ENCODE results near the gene COPS7A. TPM values are rescaled to one million over a fixed set of nuclear protein-coding genes. Genes with fewer than 3 reads are reported as not detected.
"Not testable (repeated sequence)": the region's sequence is repeated elsewhere in the genome, so short reads cannot be mapped to it uniquely, and the experiment has no call there.

COPS7A gene
- total RNA-seq, 2 experiments from 2014 or later: 43.0 to 47.8 TPM

- peak; percentile 46 for DNase-seq
These were observed 14.9 kb upstream of the COPS7A start for GRCh38 chr12:6708960-6709394.

GRCh38 chr12:6716031-6716873 is 7.6 kb upstream of the COPS7A start:
- H3K9me3 Mint-ChIP-seq; intact Hi-C loops (cut with micrococcal nuclease); H3K4me1 Mint-ChIP-seq (ENCODE audit: low read depth); DNase-seq; H3K4me3 Mint-ChIP-seq; H3K27me3 Mint-ChIP-seq (ENCODE audit: low read depth); H3K27ac Mint-ChIP-seq; H3K36me3 Mint-ChIP-seq (ENCODE audit: low read depth): not testable (repeated sequence)
- CTCF ChIA-PET: interaction anchor here (1.0 kb wide), 1 partner anchor 109 kb away, joined by 4 read pairs; no protein-coding TSS in a partner anchor

More at GRCh38 chr12:6708960-6709394, 14.9 kb upstream of the COPS7A start:
- Mint-ChIP-seq H3K36me3 (ENCODE audit: low read depth) (no peaks in the 10 kb centered on the region), H3K9me3 (no peaks in the 10 kb centered on the region), H3K4me3 (peak overlapping the region; percentile 30), H3K4me1 (ENCODE audit: low read depth) (peaks cover 7% of the 10 kb centered on the region), H3K27me3 (ENCODE audit: low read depth) (peaks cover 14% of the 10 kb centered on the region), H3K27ac (no peak overlapping the region)
- CTCF ChIA-PET: no interaction called here
- intact Hi-C loops (cut with micrococcal nuclease): no loop called here

- H3K4me3 Mint-ChIP-seq: no peak overlapping the region
- H3K36me3 Mint-ChIP-seq (ENCODE audit: low read depth): no peaks in the 10 kb centered on the region
- intact Hi-C loops (cut with micrococcal nuclease): no loop called here
- H3K27me3 Mint-ChIP-seq (ENCODE audit: low read depth): no peaks in the 10 kb centered on the region
- H3K27ac Mint-ChIP-seq: no peak overlapping the region
- DNase-seq: no peak
- no peaks in the 10 kb centered on the region for H3K4me1 Mint-ChIP-seq (ENCODE audit: low read depth)
- H3K9me3 Mint-ChIP-seq: no peaks in the 10 kb centered on the region
- CTCF ChIA-PET: interaction anchor here (0.7 to 1.0 kb wide), 4 partner anchors 8 to 318 kb away, joined by 3 to 4 read pairs (median 3); no protein-coding TSS in a partner anchor
These were observed 6.9 kb upstream of the COPS7A start for GRCh38 chr12:6716874-6717437.

- H3K27me3 Mint-ChIP-seq (ENCODE audit: low read depth): no peaks in the 10 kb centered on the region
- peaks cover 25% of the 10 kb centered on the region for H3K4me1 Mint-ChIP-seq (ENCODE audit: low read depth)
- H3K4me3 Mint-ChIP-seq: no peak overlapping the region
- no peak for DNase-seq
- H3K27ac Mint-ChIP-seq: no peak overlapping the region
- H3K9me3 Mint-ChIP-seq: no peaks in the 10 kb centered on the region
- intact Hi-C loops (cut with micrococcal nuclease): loop anchor here (1.0 kb wide), 1 partner anchor 230 kb away; the partner anchor contains the start of gene MRPL51
- H3K36me3 Mint-ChIP-seq (ENCODE audit: low read depth): peaks cover 11% of the 10 kb centered on the region
- CTCF ChIA-PET: interaction anchor here (0.7 to 2.0 kb wide), 6 partner anchors 12 to 159 kb away, joined by 3 to 19 read pairs (median 4); partner anchors contain the start of genes MLF2 and ZNF384
These were observed 983 bp upstream of the COPS7A start for GRCh38 chr12:6722863-6723262.

- Mint-ChIP-seq H3K4me3 (peak overlapping the region; percentile 91), H3K27ac (peak overlapping the region; percentile 89), H3K36me3 (ENCODE audit: low read depth) (peaks cover 15% of the 10 kb centered on the region), H3K27me3 (ENCODE audit: low read depth) (no peaks in the 10 kb centered on the region), H3K4me1 (ENCODE audit: low read depth) (peaks cover 25% of the 10 kb centered on the region), H3K9me3 (no peaks in the 10 kb centered on the region)
- DNase-seq: peak; percentile 35
- intact Hi-C loops (cut with micrococcal nuclease): loop anchor here (1.0 to 2.0 kb wide), 7 partner anchors 19 to 167 kb away; partner anchors contain the start of genes ING4, LAG3, MLF2 and USP5
- CTCF ChIA-PET: interaction anchor here (1.0 to 2.0 kb wide), 10 partner anchors 10 to 170 kb away, joined by 3 to 19 read pairs (median 4); partner anchors contain the start of genes CD4, MLF2 and ZNF384
These were observed 557 bp downstream of the COPS7A start for GRCh38 chr12:6724409-6724797.

GRCh38 chr12:6725350-6725749 is 1.5 kb downstream of the COPS7A start:
- H3K9me3 Mint-ChIP-seq: no peaks in the 10 kb centered on the region
- H3K4me1 Mint-ChIP-seq (ENCODE audit: low read depth): peaks cover 25% of the 10 kb centered on the region
- CTCF ChIA-PET: interaction anchor here (0.5 to 1.8 kb wide), 5 partner anchors 8 to 101 kb away, joined by 3 to 6 read pairs (median 3); partner anchors contain the start of gene CD4
- peaks cover 24% of the 10 kb centered on the region for H3K36me3 Mint-ChIP-seq (ENCODE audit: low read depth)
- DNase-seq: no peak
- no peaks in the 10 kb centered on the region for H3K27me3 Mint-ChIP-seq (ENCODE audit: low read depth)
- peak overlapping the region; percentile 91 for H3K4me3 Mint-ChIP-seq
- H3K27ac Mint-ChIP-seq: no peak overlapping the region
- intact Hi-C loops (cut with micrococcal nuclease): loop anchor here (2.0 kb wide), 1 partner anchor 47 kb away; the partner anchor contains the start of gene LAG3

GRCh38 chr12:6729186-6729585 is 5.3 kb downstream of the COPS7A start:
- Mint-ChIP-seq H3K36me3 (ENCODE audit: low read depth) (peaks cover 29% of the 10 kb centered on the region), H3K4me3 (no peak overlapping the region), H3K4me1 (ENCODE audit: low read depth) (peaks cover 13% of the 10 kb centered on the region), H3K27ac (no peak overlapping the region), H3K27me3 (ENCODE audit: low read depth) (no peaks in the 10 kb centered on the region), H3K9me3 (no peaks in the 10 kb centered on the region)
- no peak for DNase-seq
- intact Hi-C loops (cut with micrococcal nuclease): no loop called here
- CTCF ChIA-PET: no interaction called here

GRCh38 chr12:6730169-6730568 is 6.3 kb downstream of the COPS7A start:
- CTCF ChIA-PET: no interaction called here
- no peak overlapping the region for H3K27ac Mint-ChIP-seq
- intact Hi-C loops (cut with micrococcal nuclease): no loop called here
- H3K9me3 Mint-ChIP-seq: no peaks in the 10 kb centered on the region
- H3K36me3 Mint-ChIP-seq (ENCODE audit: low read depth): peaks cover 29% of the 10 kb centered on the region
- H3K4me3 Mint-ChIP-seq: no peak overlapping the region
- no peaks in the 10 kb centered on the region for H3K27me3 Mint-ChIP-seq (ENCODE audit: low read depth)
- no peak for DNase-seq
- peaks cover 9% of the 10 kb centered on the region for H3K4me1 Mint-ChIP-seq (ENCODE audit: low read depth)

- peaks cover 6% of the 10 kb centered on the region for H3K4me1 Mint-ChIP-seq (ENCODE audit: low read depth)
- no peaks in the 10 kb centered on the region for H3K9me3 Mint-ChIP-seq
- H3K27ac Mint-ChIP-seq: no peak overlapping the region
- CTCF ChIA-PET: interaction anchor here (0.7 to 2.7 kb wide), 4 partner anchors 11 to 118 kb away, joined by 3 to 11 read pairs (median 4); partner anchors contain the start of genes COPS7A and MLF2
- no peak overlapping the region for H3K4me3 Mint-ChIP-seq
- DNase-seq: no peak
- intact Hi-C loops (cut with micrococcal nuclease): loop anchor here (1.0 kb wide), 2 partner anchors 45 to 91 kb away; no protein-coding TSS in a partner anchor
- no peaks in the 10 kb centered on the region for H3K27me3 Mint-ChIP-seq (ENCODE audit: low read depth)
- H3K36me3 Mint-ChIP-seq (ENCODE audit: low read depth): peaks cover 12% of the 10 kb centered on the region
These were observed 10.9 kb downstream of the COPS7A start for GRCh38 chr12:6734506-6735387.

GRCh38 chr12:6735448-6736191 is 11.8 kb downstream of the COPS7A start:
- Mint-ChIP-seq H3K27ac (peak overlapping the region; percentile 53), H3K4me3 (no peak overlapping the region), H3K4me1 (ENCODE audit: low read depth) (peaks cover 6% of the 10 kb centered on the region), H3K36me3 (ENCODE audit: low read depth) (peaks cover 7% of the 10 kb centered on the region), H3K9me3 (no peaks in the 10 kb centered on the region), H3K27me3 (ENCODE audit: low read depth) (no peaks in the 10 kb centered on the region)
- CTCF ChIA-PET: interaction anchor here (1.1 to 2.7 kb wide), 4 partner anchors 17 to 95 kb away, joined by 3 to 11 read pairs (median 4); partner anchors contain the start of gene MLF2
- intact Hi-C loops (cut with micrococcal nuclease): loop anchor here (1.0 kb wide), 2 partner anchors 44 to 90 kb away; no protein-coding TSS in a partner anchor
- peak; percentile 72 for DNase-seq

GRCh38 chr12:6736754-6737153 is 12.9 kb downstream of the COPS7A start:
- Mint-ChIP-seq H3K4me1 (ENCODE audit: low read depth) (peaks cover 6% of the 10 kb centered on the region), H3K4me3 (no peak overlapping the region), H3K27ac (no peak overlapping the region), H3K36me3 (ENCODE audit: low read depth) (no peaks in the 10 kb centered on the region), H3K9me3 (no peaks in the 10 kb centered on the region), H3K27me3 (ENCODE audit: low read depth) (no peaks in the 10 kb centered on the region)
- DNase-seq: no peak
- CTCF ChIA-PET: interaction anchor here (0.6 to 2.7 kb wide), 5 partner anchors 16 to 89 kb away, joined by 3 to 11 read pairs (median 3); partner anchors contain the start of gene MLF2
- intact Hi-C loops (cut with micrococcal nuclease): no loop called here
